NCI-H2171 treated with DMSO at 0.1 percent for 48 hours (cell line): Measurements from ENCODE around the gene PCDHGA2.
"Not testable (repeated sequence)": the region's sequence is repeated elsewhere in the genome, so short reads cannot be mapped to it uniquely, and the experiment has no call there.

Experiments
- DNase-seq: peaks from one replicate; lab custom pipeline; 2025; lab: John Stamatoyannopoulos, UW

Gene PCDHGA2

GRCh38 chr5:141338538-141339306, at the start of gene PCDHGA2:
Gene PCDHGA2 (plus strand): TSS chr5:141338760.
- DNase-seq, result peak; percentile 18

- no peak for DNase-seq
These were observed 40.2 kb upstream of the PCDHGA2 start for GRCh38 chr5:141298376-141298775.

GRCh38 chr5:141303756-141304155, 34.8 kb upstream of the PCDHGA2 start, which contains the start of gene SLC25A2:
Gene SLC25A2 (minus strand): TSS chr5:141304049. CDS start chr5:141303865, 184 bp downstream.
- DNase-seq, result no peak

GRCh38 chr5:141306630-141307029, 31.9 kb upstream of the PCDHGA2 start:
- DNase-seq, result no peak

- DNase-seq, result no peak
These were observed 24.8 kb upstream of the PCDHGA2 start for GRCh38 chr5:141313711-141314110.

GRCh38 chr5:141316963-141317362, 21.6 kb upstream of the PCDHGA2 start:
- DNase-seq, result not testable (repeated sequence)

GRCh38 chr5:141319202-141319601, 19.4 kb upstream of the PCDHGA2 start:
- no peak for DNase-seq

GRCh38 chr5:141319699-141320098, 18.9 kb upstream of the PCDHGA2 start:
- DNase-seq, result no peak

- DNase-seq, result peak; percentile 77
These were observed 18.1 kb upstream of the PCDHGA2 start, which contains the start of gene TAF7 for GRCh38 chr5:141320225-141321169. Gene TAF7 (minus strand): TSS chr5:141320784. CDS start chr5:141320044, 740 bp downstream.

GRCh38 chr5:141322261-141322660, 16.3 kb upstream of the PCDHGA2 start:
- DNase-seq, result no peak

GRCh38 chr5:141326088-141326854, 12.3 kb upstream of the PCDHGA2 start:
- no peak for DNase-seq

GRCh38 chr5:141328231-141328630, 10.3 kb upstream of the PCDHGA2 start:
- no peak for DNase-seq

GRCh38 chr5:141330299-141331080, 8.1 kb upstream of the PCDHGA2 start, which contains the start of gene PCDHGA1:
Gene PCDHGA1 (plus strand): TSS chr5:141330514.
- peak; percentile 2 for DNase-seq

- DNase-seq, result not testable (repeated sequence)
These were observed 6.0 kb upstream of the PCDHGA2 start for GRCh38 chr5:141332571-141332970.

GRCh38 chr5:141340781-141341354, 2.3 kb downstream of the PCDHGA2 start:
- DNase-seq, result not testable (repeated sequence)

GRCh38 chr5:141342773-141343172, 4.2 kb downstream of the PCDHGA2 start:
- DNase-seq, result no peak

- peak; percentile 0 for DNase-seq
These were observed 4.8 kb downstream of the PCDHGA2 start, which contains the start of gene PCDHGA3 for GRCh38 chr5:141343242-141343952. Gene PCDHGA3 (plus strand): TSS chr5:141343829. CDS start chr5:141344034, 205 bp downstream.

- DNase-seq, result no peak
These were observed 5.4 kb downstream of the PCDHGA2 start for GRCh38 chr5:141343953-141344463.

- DNase-seq, result no peak
These were observed 6.8 kb downstream of the PCDHGA2 start for GRCh38 chr5:141345327-141345726.
